NCI-H146 treated with DMSO at 0.1 percent for 48 hours (cell line): ENCODE data around the gene TNFRSF25.

Experiments used
- DNase-seq: peaks from one replicate; lab custom pipeline; 2025; ENCODE audit not compliant: unreplicated experiment; lab: John Stamatoyannopoulos, UW

The TNFRSF25 gene, protein sequence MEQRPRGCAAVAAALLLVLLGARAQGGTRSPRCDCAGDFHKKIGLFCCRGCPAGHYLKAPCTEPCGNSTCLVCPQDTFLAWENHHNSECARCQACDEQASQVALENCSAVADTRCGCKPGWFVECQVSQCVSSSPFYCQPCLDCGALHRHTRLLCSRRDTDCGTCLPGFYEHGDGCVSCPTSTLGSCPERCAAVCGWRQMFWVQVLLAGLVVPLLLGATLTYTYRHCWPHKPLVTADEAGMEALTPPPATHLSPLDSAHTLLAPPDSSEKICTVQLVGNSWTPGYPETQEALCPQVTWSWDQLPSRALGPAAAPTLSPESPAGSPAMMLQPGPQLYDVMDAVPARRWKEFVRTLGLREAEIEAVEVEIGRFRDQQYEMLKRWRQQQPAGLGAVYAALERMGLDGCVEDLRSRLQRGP

GRCh38 chr1:6466023-6466422 is at the start of gene TNFRSF25:
TSS of gene TNFRSF25 (minus strand) at chr1:6466173. CDS start at chr1:6466107, 66 bp downstream.
- no peak for DNase-seq

DNA sequence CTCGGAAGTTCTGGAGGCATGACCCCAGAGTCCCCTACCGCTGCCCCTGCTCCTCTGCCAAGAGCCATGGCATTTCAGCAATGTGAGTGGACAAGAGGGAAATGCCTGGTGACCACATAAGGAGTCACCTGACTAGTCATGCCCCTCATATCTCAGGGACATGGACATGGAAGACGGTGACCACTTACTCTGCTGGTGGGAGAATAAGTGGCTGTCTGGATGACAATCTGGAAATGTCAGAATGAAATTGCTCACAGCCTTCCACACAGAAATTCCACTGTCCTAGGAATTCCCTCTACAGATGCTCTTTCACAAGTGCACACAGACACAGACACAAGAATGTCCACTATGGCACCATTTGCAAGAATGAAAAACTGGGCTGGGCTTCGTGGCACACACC is 49.8 kb upstream of the TNFRSF25 start:
- DNase-seq = no peak

- no peak for DNase-seq
Observed at GRCh38 chr1:6513320-6513801, 47.4 kb upstream of the TNFRSF25 start.

GRCh38 chr1:6512908-6513280 is 46.9 kb upstream of the TNFRSF25 start:
- DNase-seq = no peak

DNA sequence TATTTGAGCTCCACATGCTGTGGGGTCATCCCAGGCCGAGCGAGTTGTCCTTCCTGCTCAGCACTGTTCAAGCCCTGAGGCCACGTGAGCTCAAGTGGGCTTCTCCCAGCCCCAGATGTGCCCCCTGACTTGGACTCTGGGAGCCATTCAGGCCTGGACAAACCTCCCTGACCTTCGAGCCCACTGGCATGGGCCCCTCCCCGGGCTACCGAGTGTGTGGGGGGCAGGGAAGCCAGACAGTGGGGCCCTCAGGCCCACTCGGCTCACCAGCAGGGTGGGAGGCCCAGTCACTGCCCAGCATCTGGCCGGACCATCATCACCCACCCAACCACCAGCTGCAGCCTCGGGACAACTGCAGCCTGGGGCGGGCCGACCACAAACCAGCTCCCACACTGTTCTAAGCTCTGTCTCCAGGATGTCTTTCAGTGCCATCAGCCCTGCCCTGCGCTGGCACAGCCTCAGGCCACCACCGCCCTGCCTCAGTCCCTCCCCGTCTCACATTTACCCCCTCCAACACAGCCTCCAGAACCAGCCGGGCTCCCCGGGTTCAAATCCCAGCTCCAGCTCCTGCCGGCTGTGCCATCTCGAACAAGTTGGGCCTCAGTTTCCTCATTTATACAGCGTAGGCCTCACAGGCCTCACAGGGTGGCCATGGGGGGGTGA is 46.4 kb upstream of the TNFRSF25 start:
- no peak for DNase-seq

DNA sequence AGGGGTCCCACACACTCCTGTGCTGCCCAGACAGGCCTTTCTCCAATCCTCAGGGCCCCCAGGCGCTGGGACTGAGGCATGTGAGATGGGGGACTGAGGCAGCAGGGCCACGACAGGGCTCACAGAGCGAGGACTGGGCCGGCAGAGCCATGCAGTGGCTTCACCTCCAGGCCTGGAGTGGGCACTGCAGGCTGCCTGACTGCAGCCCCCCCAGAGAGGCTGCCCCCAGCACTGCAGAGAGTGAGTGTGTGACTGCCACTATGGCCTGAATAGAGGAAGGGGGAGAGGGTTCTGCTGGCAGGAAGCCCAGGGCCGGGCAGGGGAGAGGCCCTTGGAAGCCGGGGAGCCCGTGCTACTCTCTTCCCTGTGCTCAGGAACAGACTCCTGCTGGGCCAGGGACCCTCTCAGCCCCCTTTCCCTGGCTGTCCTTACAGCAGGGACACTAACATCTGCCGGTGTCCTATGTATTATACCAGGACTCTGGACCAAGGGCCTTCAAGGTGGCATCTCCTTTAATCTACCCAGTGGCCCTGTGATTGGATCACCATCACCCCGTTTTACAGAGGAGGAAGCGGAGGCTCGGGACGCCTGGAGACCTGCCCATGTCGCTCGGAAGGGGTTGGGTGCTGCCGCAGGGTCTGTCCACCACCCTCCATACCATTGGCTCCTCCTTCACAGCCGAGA is 45.7 kb upstream of the TNFRSF25 start:
- no peak for DNase-seq

- DNase-seq = no peak
Observed at GRCh38 chr1:6511056-6511455, 45.1 kb upstream of the TNFRSF25 start.

GRCh38 chr1:6510493-6510892 is 44.5 kb upstream of the TNFRSF25 start:
- DNase-seq = no peak

DNA sequence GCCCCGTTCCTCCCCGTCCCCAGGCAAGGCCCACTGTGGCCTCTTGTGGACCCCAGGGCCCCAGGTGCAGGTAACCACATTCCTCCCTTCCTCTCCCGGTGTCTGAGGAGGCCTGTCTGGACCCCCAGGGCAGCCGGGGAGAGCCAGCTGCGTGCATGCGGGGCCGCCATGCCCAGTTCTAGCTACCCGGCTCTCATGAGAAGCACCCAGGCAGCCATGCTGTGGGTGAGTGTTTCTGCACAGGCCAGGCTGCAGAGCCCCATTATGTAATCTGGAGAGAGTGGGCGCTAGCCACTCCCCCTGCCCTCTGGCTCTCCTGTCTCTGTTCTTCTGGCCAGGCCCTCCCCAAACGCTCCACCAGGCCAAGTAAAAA is 43.9 kb upstream of the TNFRSF25 start:
- no peak for DNase-seq

DNA sequence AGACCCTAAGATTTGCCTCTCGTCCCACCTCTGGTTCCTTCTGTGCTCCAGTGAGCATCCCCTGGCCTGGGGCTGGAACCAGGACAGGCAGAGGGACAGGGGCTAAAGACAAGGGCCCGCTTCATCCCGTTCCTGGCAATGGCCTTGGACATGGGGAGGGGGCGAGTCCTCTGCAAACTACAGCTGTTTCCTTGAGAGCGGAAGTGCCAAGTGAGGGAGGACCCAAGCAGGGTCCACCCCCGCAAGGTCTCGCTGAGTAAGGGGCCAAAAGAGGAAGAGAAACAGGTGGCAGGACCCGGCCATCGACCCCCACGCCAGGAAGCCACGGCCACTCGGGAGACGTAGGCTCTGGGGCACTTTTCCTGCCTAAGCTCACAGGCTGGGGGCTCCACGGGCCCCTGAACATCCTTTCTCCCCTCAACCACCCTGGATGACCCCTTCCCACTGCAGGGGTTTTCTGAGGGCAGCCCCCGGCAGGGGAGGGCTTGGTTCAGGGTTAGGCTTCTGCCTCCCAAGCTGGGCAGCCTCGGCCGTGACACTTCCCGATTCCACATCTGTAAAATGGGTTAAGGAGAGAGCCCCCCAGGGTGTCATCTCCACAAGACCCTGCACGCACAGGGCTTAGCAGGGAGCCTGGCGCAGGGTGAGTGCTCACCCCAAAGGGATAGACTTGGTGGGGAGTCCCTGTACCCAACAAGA is 43.4 kb upstream of the TNFRSF25 start:
- no peak for DNase-seq

DNA sequence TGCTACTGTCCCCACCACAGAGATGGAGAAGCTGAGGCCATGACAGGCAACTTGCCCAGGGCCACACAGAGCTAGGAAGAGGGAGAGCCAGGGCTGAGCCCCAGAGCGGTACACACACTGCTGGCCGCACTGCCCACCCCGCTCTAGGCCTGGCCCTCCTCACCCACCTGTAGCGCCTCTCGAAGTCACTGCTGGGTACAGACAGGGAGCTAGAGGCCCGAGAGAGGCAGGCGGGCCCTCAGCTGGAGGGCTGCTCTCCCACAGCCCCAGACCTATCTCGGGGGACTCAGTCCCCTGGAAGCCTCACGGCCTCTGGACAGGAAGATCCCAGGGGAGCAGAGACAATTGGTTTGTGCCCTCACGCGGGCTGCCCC is 42.8 kb upstream of the TNFRSF25 start:
- DNase-seq = no peak

- DNase-seq = no peak
Observed at GRCh38 chr1:6508154-6508815, 42.3 kb upstream of the TNFRSF25 start.

DNA sequence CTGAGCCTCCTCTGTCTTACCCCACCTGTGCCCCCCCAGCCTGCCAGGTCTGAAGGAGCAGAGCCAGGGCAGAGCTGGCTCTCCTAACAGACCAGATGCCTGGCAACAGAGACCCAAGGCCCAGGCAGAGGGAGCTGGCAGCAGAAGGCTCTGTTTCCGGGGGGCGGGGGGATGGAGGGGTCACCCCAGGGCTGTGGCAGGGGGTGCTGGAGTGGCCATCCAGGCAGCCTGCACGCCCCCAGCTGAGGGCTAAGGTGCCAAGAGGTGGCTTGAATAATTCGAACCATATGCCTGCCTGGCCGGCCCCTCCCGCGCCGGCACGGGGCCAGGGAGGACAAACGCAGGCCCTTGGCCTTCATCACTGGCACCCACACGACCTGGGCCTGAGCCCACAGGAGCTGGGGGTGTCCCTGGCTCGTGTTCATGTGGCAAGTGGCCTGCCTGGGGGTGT is 41.5 kb upstream of the TNFRSF25 start:
- no peak for DNase-seq

DNA sequence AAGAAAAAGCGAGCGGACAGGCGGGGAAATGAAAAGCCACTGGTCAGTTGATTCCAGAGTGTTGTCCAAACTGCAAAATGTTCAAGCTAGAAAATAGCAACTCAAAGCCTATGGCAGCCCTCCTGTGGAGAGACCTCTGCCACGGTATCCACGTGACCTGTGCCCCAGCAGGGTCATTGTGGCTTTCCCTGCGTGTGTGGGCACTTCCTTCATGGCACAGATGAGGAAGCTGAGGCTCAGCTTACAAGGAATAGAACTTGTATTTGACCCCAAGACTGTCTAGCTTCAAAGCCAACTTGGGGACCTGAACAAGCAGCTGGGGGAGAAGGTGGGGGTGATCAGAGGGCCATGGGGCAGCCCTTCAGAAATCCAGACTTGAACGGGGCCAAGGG is 41.1 kb upstream of the TNFRSF25 start:
- no peak for DNase-seq

DNA sequence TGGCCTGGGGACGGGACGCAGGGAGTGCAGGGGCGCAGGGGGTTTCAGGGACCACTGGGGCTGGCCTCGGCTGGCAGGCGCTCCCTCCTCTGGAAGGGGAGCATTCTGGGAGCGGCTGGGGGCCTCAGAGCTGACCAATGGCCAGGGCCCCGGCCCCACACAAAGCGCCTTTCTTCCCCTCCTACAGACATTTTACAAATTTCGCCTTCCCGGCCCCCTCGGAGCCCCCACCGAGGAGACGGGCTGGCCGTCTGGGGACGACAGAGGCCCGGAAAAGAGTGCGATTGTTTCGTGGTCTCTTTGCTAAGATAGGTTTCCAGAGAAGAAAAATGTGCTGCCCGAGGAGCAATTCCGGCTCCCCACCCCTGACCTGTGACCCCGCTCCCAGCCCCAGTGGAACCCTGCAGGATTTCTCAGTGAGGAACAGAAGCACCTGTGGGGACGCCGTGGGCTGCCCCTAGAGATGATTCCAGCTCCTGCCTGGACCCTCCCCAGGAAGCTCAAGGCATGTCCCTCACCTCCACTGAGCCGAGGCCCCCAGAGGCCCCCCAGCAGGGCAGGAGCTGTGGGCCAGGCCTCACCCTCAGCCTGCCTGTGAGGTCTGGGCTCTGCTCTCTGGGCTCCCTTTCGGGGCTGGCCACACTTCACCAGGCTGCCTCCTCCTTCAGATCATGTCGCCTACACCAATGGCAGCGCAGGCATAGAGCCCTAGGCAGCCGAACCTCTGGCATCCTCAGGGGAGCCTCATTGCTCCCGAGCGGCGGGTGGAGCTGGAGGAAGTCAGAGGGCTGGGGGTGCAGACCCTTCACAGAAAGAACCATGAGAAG is 40.5 kb upstream of the TNFRSF25 start:
- DNase-seq = no peak

DNA sequence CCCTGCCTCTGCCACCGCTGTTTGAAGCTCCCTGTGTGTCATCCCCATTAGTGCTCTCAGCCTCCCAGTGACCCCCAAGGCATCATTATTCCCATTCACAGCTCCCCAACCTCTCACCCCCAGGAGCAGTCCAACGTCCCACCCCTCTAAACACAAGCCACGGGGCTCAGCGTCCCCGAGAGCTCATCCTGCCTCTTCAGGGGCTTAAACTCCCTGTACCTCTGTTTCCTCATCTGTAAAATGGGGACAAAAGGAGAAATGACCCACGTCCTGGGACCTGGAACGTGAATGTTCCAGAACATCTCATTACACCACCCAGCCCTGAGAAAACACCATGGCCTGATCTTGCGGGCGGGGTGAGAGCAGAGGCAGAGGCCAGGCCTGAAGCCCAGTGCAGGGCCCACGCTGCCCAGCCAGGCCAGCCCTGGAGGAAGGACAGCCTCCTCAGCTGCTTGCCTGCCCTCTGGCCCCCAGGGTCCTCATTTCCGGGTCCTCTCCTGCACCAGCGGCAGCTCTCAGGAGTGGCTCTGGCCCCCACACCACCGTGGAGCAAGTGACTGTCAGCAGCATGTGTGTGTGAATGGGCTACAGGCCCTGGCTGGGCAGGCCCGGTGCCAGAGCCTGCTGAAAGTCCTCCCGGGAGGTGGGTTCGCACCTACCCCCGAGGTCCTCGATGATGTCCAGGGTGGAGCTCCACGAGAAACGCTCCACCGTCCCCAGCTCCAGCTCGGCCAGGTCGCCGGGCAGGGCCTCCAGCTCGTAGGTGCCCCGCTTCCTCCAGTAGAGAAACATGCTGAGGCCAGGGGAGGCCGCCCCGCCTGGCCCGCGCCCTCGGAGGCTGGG is 39.6 kb upstream of the TNFRSF25 start:
- DNase-seq = no peak

- DNase-seq = no peak
Observed at GRCh38 chr1:6504887-6505286, 38.9 kb upstream of the TNFRSF25 start.

DNA sequence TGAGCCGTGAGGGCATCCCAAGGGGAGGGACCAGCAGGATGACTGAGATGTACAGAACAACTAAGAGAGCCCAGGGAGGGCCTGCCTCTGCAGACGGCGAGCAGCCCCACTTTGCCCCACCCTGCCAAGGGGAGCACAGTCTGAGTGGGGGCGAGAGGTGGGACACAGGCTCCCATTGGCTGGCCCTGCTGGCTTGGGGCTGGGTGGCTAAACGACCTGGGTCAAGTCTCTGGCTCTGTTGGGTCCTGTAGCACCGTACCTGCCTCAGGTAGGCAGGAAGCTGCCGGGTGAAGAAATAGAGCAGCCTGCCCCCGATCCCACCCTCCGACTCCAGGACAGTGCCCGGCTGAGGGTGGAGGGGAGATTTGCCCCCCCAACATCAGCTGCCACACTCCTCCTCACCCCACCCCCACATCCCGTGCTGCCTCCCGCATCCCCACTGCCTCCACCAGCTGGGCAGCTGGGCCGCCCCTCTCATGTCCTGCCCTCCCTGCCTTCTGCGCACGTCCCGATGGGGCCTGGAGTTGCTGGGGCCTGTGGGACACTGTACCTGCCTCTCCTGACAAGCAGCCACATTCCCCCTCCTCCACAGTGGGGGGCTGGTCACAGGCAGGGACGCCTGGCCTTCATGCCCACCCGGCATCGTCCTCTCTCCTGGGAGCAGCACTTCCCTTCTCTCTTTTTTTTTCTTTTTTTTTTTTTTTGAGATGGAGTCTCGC is 38.1 kb upstream of the TNFRSF25 start:
- DNase-seq = no peak
